Measurements from ENCODE around the gene PIGK.

Gene PIGK

DNA sequence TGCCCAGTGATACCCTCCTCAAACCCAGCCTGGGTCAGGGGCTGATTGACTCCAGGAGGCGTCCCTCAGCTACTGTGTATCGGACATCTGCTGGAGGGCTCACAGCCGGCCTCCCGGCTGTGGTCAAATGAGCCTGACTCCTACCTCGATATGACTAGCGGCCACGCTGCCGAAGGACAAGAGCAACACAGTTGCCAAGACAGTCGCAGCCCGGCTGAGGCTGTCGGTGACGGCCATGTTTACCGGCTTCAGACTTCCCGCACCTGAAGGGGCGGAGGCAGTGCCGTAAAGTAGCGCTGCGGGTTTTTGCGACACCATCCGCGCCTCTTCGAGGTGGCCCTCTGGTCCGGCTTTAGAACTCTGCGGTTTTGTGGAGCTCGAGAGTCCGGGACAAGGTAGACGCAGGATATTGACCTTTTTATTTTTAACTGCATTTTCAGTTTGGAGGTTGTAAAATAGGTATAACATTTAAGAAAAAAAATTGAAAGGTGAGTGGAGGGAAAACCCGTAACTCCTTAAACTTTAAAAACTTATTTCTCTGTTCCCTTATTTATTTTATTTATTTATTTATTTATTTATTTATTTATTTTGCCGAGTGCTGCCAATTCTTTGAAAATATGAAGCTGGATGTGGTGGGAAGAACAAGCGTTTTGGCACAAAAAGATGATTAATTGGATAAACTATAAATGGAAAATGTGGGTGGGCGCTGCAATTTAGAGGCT lies at the start of gene PIGK:
Gene PIGK (minus strand): TSS at position 265 of the 722 bp plus-strand sequence. CDS start 28 bp downstream, at position 237.
- TF ChIP-seq CTCF (conservative IDR thresholded peaks at IDR 0.05; ENCODE audit: low read depth, low read length) = peak; percentile 37
- peak; percentile 91 for DNase-seq (ENCODE audit: low read depth)

GRCh38 chr1:77267035-77267434 lies 47.8 kb upstream of the PIGK start:
- no peak for DNase-seq (ENCODE audit: low read depth)
- TF ChIP-seq CTCF (conservative IDR thresholded peaks at IDR 0.05; ENCODE audit: low read depth, low read length) = no peak
- no peak overlapping the region for H3K4me3 ChIP-seq (ENCODE audit: low read depth, low read length)

More for the DNA sequence above, at the start of gene PIGK:
- H3K4me3 ChIP-seq (ENCODE audit: low read depth, low read length) = peak within 1 kb of the TSS; percentile 77

GRCh38 chr1:77265180-77265579 lies 46.0 kb upstream of the PIGK start:
- H3K4me3 ChIP-seq (ENCODE audit: low read depth, low read length) = no peak overlapping the region
- no peak for TF ChIP-seq CTCF (conservative IDR thresholded peaks at IDR 0.05; ENCODE audit: low read depth, low read length)

DNA sequence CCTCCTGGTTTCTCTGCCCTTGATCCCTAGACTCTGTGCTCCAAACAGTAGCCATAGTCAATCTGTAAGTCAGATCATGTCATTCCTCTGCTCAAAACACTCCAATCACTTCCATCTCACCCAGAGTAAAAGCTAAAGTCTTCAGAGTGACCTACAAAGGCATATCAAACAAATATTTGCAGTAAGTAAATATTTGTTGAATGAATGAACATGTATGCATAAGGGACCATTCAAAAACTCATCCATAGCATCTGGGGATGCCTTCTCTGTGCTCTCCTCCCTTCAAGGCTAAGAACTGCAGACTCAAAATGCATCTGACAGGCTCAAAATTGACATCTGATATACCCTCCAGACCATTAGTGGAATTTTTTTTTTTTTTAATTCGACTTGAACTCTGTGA lies 44.5 kb upstream of the PIGK start:
- H3K4me3 ChIP-seq (ENCODE audit: low read depth, low read length) = no peak overlapping the region
- no peak for TF ChIP-seq CTCF (conservative IDR thresholded peaks at IDR 0.05; ENCODE audit: low read depth, low read length)
- DNase-seq (ENCODE audit: low read depth) = no peak

More at GRCh38 chr1:77265180-77265579, 46.0 kb upstream of the PIGK start:
- no peak for DNase-seq (ENCODE audit: low read depth)

DNA sequence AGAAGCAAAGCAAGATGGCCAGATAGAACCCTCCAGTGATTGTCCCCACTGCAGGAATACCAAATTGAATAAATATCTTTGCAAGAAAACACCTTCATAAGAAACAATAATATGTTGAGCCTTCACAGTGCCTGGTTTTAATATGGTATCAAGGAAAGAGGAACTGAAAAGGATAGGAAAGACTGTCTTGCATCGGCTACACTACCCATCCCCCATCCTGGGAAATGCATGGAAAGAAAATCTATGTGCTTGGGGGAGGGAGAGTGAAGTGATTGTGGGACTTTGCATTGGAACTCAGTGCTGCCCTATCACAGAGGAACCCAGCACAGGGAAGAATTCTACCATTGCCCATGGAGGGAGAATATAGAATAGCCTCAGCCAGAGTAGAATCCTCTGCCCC lies 34.0 kb upstream of the PIGK start:
- H3K4me3 ChIP-seq (ENCODE audit: low read depth, low read length) = no peak overlapping the region
- no peak for DNase-seq (ENCODE audit: low read depth)
- no peak for TF ChIP-seq CTCF (conservative IDR thresholded peaks at IDR 0.05; ENCODE audit: low read depth, low read length)

GRCh38 chr1:77250126-77250525 lies 30.9 kb upstream of the PIGK start:
- DNase-seq (ENCODE audit: low read depth) = no peak
- H3K4me3 ChIP-seq (ENCODE audit: low read depth, low read length) = no peak overlapping the region
- no peak for TF ChIP-seq CTCF (conservative IDR thresholded peaks at IDR 0.05; ENCODE audit: low read depth, low read length)

DNA sequence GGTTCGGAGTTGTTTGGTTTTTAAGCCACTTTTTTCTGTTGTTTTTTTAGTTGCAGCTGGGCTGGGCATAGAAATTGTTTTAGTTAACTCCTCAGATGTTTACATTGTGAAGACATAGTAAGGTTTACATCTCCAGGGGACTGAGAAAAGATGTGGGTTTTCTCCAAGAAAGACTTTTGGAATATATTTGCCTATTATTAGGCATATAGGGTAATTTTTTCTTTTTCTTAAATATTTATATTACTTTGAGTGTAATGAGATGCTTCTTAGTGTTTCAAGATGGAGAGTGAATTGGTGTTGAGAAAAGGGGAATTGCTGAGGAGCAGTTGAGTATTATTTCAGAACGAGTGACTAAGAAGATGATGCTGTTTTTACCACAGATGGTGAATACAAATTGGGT lies 26.6 kb upstream of the PIGK start:
- H3K4me3 ChIP-seq (ENCODE audit: low read depth, low read length) = no peak overlapping the region
- DNase-seq (ENCODE audit: low read depth) = no peak
- TF ChIP-seq CTCF (conservative IDR thresholded peaks at IDR 0.05; ENCODE audit: low read depth, low read length) = no peak
